ENCODE measurements around the gene DRD5.
A peak's percentile ranks its signal among the peaks of the same experiment; 100 is the strongest.
"Not testable (repeated sequence)": the region's sequence is repeated elsewhere in the genome, so short reads cannot be mapped to it uniquely, and the experiment has no call there.

The DRD5 gene

DNA sequence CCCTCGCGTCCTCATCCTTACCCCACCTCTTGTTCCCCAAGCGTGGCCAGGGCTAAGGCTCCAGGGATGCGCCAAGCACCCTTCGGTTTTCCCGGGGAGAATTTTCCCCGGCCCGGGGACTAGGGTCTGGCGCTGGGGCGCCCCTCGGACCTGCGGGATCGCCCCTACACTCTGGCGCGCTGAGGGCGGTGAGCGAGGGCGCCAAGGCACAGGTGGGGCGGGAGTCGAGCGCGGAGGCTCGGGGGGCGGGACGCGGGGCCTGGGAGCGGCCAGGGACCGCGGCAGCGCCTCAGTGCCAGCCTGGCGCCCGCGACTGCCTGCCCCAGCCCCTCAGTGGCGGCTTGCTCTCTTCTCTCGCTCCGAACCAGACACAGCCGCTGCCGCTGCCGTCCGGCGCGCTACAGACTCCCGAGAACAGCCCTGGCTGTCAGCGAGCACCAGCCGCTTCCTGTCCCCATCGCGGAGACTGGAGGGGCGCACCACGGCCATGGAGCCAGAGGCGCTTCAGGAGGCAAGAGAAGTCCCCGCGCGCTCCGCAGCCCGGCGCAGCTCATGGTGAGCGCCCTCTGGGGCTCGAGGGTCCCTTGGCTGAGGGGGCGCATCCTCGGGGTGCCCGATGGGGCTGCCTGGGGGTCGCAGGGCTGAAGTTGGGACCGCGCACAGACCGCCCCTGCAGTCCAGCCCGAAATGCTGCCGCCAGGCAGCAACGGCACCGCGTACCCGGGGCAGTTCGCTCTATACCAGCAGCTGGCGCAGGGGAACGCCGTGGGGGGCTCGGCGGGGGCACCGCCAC lies at the start of gene DRD5:
TSS of gene DRD5 (plus strand) at position 292 of the 793 bp plus-strand sequence. CDS start at position 688, 396 bp downstream.
- no peak for DNase-seq

DNA sequence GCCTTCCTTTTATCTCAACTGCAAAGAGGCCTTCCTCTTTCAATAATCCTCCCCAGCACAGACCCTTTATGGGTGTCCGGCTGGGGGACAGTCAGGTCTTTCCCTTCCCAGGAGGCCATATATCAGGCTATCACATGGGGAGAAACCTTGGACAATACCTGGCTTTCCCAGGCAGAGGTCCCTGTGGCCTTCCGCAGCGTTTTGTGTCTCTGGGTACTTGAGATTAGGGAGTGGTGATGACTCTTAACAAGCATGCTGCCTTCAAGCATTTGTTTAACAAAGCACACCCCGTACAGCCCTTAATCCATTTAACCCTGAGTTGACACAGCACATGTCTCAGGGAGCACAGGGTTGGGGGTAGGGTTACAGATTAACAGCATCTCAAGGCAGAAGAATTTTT lies 49.2 kb upstream of the DRD5 start:
- not testable (repeated sequence) for DNase-seq

DNA sequence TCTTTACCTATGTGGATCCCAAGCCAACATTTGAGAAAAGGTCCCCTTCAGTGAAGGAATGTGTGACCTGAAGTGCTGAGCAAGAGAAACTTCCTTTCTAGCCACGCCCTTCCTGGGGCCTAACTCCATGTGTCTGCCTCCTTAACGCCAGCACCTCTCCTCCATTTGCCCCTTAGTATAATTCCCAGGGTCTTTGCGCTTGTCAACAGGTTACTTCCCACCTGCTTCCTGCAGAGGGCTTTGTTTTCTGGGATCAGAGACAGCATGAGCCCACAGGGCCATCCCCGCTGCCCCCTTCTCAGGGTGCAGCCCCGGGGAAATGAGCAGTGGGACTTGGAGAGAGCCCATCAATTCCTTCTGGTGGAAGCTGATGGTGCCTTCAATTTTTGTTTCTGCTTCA lies 45.9 kb upstream of the DRD5 start:
- no peak for DNase-seq

DNA sequence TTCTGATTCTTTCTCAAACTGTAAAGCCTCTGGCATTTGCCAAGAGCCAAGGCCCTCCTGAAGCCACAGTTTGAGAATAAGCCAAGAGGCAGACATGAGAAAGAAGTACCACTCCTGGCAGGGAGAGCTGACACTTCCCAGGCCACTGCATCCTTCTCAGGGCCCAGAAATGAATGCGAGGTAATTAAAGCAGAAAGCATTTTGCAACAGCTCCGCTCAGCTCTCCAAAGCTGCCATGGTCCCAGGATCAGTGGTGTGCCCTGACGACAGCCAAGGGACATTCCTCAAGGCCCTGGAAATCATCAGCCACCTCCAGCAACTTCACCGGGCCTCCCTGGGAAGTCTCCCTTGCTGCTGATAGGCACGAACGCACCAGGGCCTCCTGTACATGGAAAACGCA lies 44.2 kb upstream of the DRD5 start:
- DNase-seq = not testable (repeated sequence)

DNA sequence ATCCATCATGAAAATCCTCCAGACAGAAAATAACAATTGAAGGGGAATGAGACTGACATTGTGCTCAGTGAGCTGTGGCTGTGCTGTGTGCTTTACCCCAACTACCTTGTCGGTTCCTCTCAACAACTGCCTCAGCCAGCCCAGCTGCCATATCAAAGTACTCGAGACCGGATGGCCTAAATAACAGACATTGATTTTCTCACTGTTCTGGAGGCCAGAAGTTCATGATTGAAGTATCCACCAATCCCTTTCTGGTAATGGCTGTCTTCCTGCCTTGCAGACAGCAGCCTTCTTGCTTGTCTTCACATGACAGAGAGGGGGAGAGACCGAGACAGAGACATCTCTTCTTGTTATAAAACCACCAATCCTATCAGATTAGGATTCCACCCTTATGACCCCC lies 37.6 kb upstream of the DRD5 start:
- DNase-seq = not testable (repeated sequence)

DNA sequence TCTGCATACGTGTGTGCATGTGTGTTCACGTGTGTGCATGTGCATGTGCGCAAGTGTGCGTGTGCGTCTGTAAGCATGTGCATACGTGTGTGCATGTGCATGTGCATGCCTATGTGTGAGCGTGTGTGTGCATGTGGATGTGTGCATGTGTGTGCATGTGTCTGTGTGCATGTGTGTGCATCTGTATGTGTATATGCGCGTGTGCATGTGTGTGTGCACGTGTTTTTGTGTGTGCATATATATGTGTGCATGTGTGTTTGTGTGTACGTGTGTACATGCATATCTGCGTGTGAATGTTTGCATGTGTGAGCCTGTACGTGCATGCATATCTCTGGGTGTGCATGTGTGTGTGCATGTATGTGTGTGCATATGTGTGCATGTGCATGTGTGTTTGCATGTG lies 35.7 kb upstream of the DRD5 start:
- no peak for DNase-seq

DNA sequence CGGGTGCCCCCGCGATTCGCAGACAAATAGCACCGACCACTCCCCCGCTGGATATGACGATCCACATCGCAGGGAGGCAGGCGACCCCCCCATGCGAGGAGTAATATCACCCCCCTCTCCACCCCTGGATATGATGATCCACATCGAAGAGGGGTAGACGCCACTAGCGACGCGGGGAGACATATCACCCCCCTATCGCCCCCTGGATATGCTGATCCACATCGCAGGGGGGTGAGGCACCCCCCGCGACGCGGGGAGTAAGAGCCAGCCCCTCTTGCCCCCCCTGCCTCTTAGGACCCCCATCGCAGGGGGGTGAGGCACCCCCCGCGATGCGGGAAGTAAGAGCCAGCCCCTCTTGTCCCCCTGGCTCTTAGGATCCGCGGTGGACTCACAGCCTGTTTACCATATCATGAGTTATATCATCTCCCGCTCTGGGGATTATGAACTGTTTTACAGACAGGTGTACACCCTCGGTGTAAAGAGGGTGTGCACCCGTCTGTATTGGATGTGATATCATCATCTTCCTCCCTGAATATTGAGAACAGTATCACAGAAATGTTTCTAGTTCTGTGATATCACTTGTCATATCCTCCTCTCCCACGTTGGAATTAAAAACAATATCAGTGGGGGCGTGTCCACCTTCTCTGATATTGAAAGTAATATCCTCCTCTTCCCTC lies 22.7 kb upstream of the DRD5 start:
- no peak for DNase-seq

DNA sequence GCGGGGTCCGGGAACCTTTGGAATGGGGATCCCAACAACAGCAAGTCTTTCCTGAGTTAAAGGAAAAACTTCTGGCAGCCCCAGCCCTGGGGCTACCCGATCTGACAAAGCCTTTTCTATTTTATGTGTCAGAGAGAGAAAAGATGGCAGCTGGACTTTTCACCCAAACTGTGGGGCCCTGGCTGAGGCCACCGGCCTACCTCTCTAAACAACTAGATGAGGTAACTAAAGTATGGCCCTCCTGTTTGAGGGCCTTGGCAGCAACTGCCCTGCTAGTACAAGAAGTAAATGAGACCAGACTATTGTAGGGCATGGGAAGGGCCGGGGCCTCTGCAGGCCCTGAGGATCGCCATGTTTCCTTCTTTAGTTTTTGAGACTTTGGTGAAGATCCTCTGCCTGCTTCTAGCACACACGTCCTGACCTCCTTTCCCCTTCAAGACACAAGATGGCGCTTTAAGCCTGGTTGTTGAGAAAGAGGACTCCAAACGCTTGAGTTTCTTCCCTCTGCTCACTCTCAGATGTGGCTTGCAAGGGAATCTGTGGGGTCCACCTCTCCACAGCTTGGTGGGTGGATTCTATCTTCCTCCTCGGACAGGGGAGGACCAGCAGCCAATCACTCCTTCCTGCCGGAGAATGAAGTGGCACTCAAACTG lies 18.5 kb upstream of the DRD5 start:
- DNase-seq = peak; percentile 19

DNA sequence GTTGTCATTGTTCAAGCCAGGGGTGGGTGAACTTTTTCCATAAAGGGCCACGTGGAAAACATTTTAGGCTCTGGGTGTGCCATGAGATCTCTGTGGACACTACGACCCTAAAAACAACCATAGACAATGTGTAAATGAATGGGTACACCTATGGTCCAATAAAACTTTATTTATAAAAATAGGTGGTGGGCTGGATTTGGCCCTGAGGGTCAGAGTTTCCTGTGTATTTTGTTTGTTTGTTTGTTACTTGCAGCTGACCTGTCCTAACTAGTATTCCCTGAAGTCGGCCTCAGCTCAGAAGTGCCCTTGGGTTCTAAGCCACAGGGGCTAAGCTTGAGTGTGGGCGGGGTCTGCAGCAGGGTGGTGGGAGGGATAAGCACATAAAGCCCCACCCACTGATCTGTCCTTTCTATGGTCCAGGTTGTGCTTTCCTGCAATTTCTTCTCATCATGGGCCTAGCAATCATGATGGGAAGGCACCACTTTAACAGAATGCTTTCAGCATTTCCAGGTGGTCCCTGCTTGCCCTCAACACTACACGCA lies 17.2 kb upstream of the DRD5 start:
- no peak for DNase-seq

DNA sequence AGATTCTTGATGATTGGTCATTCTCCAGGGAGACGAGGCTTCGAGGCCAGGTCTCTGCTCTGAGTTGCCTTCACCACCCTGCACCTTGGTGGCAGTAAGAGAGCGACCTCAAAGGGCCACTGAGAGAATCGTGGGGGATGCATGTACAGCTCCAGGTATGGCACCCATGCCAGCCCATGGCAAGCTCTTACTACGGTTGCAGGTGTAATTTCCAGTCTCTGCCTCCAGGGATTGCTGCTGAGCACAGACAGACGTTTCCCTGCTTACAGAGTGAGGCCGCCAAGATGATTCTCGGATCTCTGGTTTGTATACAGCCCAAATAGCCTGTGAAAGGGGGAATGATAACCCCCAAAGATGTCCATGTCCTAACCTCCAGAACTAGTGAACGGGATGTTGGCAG lies 16.3 kb upstream of the DRD5 start:
- DNase-seq = no peak

DNA sequence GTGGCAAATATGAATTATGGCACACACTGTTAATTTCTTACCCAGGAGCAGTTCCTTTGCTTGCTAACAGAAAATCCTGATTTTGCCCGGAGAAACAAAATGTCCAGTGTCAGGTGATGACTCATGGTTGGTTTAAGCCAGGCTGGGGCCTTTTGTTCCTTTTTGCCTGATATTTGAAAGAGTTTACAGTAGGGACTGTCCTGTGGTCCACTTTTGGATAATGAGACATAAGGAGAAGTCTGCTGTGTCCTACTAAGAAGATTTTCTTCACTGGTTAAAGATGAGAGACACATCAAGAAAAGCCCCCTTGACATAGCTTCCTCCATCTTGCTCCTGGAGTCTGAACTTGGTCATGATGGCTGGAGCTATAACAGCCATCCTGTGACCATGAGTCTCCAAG lies 12.1 kb upstream of the DRD5 start:
- no peak for DNase-seq

DNA sequence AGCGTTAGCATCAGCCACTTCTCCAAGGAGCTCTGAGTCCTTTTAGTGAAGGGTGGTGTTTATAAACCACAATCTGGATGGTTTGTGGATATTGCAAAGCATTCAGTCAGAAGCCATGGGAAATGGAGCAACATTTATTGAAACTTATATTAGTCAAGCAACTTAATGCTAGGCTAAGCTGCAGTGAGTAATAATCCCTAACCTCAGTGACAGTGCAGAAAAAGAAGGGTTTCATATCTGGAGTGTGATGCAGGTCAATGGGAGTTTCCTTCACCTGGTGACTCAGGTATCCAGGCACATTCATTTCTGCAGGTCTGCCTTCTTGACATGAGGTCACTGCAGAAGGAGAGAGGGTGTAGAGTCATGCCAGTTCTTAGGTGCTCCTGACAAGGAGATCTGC lies 10.4 kb upstream of the DRD5 start:
- DNase-seq = no peak

DNA sequence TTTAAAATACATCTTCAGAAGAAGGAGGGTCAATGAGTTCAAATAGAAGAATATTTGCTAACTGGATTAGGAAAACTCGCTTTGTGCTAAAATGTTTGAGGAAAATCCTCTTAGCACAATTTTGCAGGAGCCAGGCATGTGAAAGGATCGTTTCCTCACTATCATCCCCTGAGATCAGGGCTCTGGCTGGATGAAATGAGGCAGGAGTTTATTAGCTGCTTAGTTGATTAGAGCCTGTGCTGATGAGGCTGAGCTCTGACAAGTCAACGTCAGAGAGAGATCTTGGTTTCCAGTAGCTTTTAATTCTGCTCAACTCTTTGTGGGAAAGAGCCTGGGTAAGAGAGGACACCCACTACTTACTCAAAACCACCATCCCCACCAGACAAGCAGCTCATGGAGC lies 8.0 kb upstream of the DRD5 start:
- no peak for DNase-seq

DNA sequence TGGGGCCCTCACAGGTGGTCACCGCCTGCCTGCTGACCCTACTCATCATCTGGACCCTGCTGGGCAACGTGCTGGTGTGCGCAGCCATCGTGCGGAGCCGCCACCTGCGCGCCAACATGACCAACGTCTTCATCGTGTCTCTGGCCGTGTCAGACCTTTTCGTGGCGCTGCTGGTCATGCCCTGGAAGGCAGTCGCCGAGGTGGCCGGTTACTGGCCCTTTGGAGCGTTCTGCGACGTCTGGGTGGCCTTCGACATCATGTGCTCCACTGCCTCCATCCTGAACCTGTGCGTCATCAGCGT lies 652 bp downstream of the DRD5 start:
- DNase-seq = no peak

DNA sequence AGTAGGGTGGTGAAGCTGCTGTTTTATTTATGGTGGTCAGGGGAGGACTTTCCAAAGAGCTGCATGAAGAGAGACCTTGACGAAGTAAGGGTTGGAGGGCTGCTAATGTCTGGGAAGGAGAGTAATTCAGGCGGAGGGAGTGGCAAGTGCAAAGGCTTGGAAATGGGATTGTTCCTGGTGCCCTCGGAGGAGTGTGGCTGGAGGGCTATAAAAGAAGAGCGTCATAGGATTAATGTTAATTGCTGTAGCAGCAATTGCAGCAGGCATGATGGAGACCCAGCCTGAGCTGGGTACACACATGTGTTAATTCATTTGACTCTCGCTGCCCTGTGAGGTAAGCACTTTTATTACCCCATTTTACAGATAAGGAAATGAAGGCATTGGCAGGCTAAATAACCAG lies 4.5 kb downstream of the DRD5 start:
- DNase-seq = not testable (repeated sequence)

DNA sequence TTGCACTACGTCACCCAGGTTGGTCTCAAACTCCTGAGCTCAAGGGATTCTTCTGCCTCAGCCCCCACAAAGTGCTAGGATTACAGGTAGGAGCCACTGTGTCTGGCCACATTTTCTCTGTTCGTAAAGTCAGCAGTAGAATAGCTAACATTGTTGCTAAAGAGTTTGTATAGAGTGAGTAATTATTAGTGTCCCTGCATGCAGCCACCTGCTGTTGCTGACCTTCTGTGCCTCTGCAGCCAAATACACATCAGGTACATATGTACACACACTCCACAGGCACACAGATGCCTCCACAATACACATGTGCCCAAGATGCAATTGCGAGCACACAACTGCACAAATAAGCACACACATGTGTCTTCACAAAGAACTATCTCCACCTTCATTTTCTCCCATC lies 10.9 kb downstream of the DRD5 start:
- peak; percentile 6 for DNase-seq

DNA sequence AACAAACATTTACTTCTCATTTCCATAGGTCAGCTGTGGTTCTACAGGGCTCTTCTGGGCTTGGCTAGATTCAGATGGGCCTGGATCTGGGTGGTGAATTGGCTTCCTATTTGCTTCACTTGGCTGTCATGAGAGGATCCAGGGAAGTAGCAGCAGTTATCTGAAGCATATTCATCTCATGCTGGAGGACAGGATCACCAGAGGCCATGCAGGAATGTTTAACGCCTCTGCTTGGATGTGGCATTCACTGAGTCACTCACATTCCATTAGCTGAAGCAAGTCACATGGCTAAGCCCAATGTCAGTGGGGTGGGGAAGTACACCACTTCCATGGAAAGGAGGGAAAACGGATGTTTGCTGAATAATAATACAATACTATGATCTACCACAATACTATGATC lies 15.2 kb downstream of the DRD5 start:
- DNase-seq = not testable (repeated sequence)

DNA sequence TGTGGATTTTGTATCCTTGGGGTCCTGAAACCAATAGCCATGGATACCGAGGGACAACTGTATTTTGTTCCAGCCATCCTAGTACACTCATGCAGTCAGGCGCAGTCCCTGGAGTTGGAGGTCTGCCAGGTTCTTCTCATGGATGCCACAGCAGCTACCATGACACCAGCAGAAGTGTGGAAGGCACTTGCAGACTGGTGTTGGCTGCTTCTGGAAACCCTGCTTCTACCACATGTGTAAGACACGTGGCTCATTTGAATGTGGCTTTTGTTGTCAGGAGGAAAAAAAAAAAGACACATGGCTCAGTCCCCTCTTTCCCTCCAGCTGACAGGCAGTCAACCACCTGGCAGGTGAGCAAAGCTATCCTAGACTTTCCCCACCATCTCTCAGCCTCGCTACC lies 19.4 kb downstream of the DRD5 start:
- no peak for DNase-seq

DNA sequence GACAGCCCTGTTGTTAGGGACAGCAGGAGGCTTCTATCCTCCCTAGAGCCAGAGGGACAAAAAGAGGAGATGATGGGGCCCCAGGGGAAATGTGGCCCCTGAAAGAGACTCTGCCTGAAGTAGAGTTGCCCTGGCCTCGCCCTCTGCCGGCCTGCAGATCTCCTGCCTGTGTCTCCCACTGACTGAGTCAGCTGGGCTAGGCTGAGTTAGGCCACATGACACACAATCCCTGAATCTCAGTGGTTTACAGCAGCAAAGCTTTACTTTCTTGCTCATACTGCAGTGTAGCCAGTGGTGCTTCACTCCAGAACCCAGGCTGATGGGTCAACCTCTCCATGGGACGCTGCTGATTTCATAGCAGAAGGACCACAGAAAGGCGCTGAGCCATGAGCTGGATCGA lies 23.5 kb downstream of the DRD5 start:
- DNase-seq = no peak

DNA sequence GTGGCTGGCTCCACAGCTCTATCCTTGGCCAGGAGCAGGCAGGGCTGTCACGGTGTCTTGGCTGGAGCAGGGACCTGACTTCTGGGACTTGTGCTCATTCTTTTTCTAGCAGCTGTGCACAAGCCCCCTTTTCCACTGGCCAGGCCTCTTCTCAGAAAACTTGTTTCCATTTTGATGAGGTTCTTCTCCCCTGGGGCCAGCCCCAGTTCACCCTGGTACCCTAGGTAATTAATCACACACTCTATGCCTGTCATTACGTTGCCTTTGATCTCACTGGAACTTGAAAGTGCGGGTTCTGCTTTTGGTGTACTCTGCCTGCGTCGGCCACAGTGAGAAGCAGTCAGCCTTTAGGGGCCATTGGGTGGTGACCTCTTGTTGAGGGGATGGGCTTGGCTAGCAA lies 26.6 kb downstream of the DRD5 start:
- no peak for DNase-seq

DNA sequence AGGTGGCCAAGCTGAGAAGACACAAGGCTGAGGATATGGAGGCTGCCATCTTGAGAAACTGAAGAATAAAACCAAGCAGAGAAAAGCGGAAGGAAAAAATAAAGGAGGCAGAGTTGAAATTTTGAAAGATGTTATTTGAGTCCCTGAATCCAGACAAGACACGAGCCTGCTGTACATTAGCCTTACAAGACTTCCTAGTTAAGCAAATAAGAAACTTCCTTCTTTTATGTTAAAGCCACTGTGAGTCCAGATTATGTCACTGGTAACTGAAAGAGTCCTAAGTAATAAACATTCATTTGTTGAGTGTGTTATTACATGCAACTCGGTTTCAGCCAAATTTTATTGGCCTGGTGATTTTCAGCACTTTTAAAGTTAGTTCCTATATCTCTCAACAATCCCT lies 30.4 kb downstream of the DRD5 start:
- no peak for DNase-seq

DNA sequence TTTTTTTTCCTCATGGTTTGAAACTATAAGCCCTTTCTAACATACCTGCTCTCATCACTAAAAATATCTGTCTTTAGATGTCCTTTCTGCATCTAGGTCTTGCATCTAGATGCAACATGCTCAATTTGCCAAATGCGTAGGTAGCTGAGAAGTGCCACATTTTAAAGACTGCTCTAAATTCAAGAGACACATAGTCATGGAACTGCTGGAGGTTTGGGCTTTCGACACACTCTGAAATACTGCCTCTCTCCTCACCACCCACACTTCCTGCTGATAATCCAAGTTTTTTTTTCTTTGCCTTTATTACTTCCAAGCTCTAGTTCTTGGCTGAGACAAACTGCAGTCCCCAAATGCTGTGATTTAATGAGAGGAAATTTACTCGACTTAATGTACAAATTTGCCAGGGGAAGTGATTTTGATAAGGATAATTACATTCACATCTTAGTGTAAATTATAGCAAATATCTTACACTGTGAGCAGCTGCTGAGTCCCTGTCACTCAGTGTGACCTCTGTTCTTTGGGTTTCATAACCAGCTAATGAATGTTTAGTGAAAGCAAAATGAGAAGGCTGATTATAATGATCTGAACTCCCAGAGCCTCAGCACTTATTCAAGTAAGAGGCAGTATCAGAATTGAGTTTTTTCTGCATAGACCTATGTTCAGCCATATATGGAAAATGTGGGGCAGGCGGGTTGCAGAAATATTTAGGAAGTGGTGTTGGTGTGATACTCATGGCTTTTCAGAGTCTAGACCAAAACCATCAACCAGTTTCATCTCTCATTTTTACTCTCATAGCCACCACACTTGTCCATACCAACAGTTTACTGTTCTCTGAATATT lies 31.3 kb downstream of the DRD5 start:
- no peak for DNase-seq

DNA sequence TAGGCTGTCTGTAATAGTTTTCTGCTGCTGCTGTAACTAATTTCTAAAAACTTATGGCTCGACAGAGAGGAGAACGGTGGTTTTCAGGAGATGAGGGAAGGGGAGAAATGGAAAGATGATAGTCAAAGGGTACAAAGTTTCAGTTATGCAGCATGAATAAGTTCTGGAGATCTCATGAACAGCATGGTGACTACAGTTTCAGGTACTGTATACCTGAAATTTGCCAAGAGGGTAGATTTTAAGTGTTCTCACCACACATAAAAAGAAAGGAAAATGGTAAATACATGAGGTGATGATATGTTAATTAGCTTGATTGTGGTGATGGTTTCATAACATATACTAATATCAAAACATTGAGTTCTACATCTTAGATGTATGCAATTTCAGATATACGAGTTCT lies 34.9 kb downstream of the DRD5 start:
- no peak for DNase-seq
